Stimulated activated naive CD8-positive, alpha-beta T cell treated with anti-CD3 and anti-CD28 coated beads, Interleukin-15, amount 100 ng/mL, for 72 hours (primary cell): ENCODE measurements around the gene RHOG.

Source experiments
- ATAC-seq: fragments of 150-1000 bp; cut with Tn5 transposase; 2 replicates; pipeline ENCODE4 v1.10.0; 2021; ENCODE audit warnings: mild to moderate bottlenecking, moderate library complexity
- DNase-seq, 2 donors: peaks; one replicate each; pipeline ENCODE4 v3.0.0; 2021 to 2022
- H3K27ac Mint-ChIP-seq, 2 donors: one replicate each; pipeline ENCODE4 v1.8.0; 2022; ENCODE audit warnings: mild to moderate bottlenecking in 2 of 2, mixed read lengths in 2 of 2, moderate library complexity in 2 of 2
- H3K27me3 Mint-ChIP-seq: one replicate; pipeline ENCODE4 v1.8.0; 2022; ENCODE audit warnings: mixed read lengths
- H3K4me1 Mint-ChIP-seq: one replicate; pipeline ENCODE4 v1.8.0; 2022; ENCODE audit warnings: mild to moderate bottlenecking, mixed read lengths
- H3K4me3 Mint-ChIP-seq, 2 donors: one replicate each; pipeline ENCODE4 v1.8.0; 2022; ENCODE audit warnings: mild to moderate bottlenecking in 2 of 2, mixed read lengths in 2 of 2, moderate library complexity in 1 of 2
- H3K9me3 Mint-ChIP-seq, 2 donors: one replicate each; pipeline ENCODE4 v1.8.0; 2022; ENCODE audit warnings: mixed read lengths in 2 of 2

RHOG gene

DNA sequence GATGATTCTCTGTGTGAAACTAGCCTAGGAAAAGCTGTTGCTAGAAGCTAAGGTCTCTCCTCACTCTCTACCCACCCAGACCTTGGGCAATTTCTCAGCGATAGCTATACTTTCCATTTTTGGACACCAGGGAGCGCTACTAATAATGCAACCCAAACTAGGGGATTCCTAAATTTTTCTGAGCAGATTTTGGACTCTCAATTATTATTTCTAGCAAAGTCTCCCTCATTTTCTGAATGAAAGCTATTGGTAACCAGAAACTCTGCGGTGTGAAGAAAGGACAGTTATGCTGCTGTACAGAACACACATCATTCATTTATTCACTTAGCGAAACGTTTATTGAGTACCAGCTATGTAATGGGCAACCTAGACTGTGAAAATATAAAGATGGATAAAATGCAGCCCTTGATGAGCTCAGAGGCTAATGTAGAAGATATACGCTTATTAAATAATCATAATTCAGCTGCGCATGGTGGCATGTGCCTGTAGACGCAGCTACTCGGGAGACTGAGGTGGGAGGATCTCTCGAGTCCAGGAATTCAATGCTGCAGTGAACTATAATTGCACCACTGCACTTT lies 8.6 kb upstream of the RHOG start:
- Mint-ChIP-seq H3K4me3 (no peak overlapping the region), H3K4me1 (peaks cover 51% of the 10 kb centered on the region), H3K27ac (no peak overlapping the region), H3K27me3 (no peaks in the 10 kb centered on the region), H3K9me3 (no peaks in the 10 kb centered on the region)
- DNase-seq = peak; percentile 44 to 46
- peak; percentile 69 for ATAC-seq

- peaks cover 52% of the 10 kb centered on the region for H3K4me1 Mint-ChIP-seq
- no peaks in the 10 kb centered on the region for H3K9me3 Mint-ChIP-seq
- no peak overlapping the region for H3K4me3 Mint-ChIP-seq
- H3K27me3 Mint-ChIP-seq = no peaks in the 10 kb centered on the region
- ATAC-seq (no peak), DNase-seq (no peak)
- peak overlapping the region in 1 of 2 donors; percentile 28 for H3K27ac Mint-ChIP-seq
These were observed 4.9 kb upstream of the RHOG start for GRCh38 chr11:3845670-3846069.

- no peak for ATAC-seq
- Mint-ChIP-seq H3K4me3 (peak overlapping the region in 1 of 2 donors; percentile 17), H3K27me3 (no peaks in the 10 kb centered on the region), H3K4me1 (peaks cover 52% of the 10 kb centered on the region), H3K9me3 (no peaks in the 10 kb centered on the region), H3K27ac (peak overlapping the region in 1 of 2 donors; percentile 64)
- DNase-seq = no peak
These were observed 4.5 kb upstream of the RHOG start for GRCh38 chr11:3845246-3845645.

GRCh38 chr11:3843326-3843725 lies 2.6 kb upstream of the RHOG start:
- H3K4me1 Mint-ChIP-seq = peaks cover 55% of the 10 kb centered on the region
- H3K9me3 Mint-ChIP-seq = no peaks in the 10 kb centered on the region
- no peaks in the 10 kb centered on the region for H3K27me3 Mint-ChIP-seq
- ATAC-seq (no peak), DNase-seq (no peak)
- no peak overlapping the region for H3K4me3 Mint-ChIP-seq
- no peak overlapping the region for H3K27ac Mint-ChIP-seq

GRCh38 chr11:3841426-3842350 lies 929 bp upstream of the RHOG start:
- ATAC-seq (no peak), DNase-seq (peak; percentile 97 to 99)
- H3K27ac Mint-ChIP-seq = peak overlapping the region; percentile 93 to 98
- H3K9me3 Mint-ChIP-seq = no peaks in the 10 kb centered on the region
- H3K27me3 Mint-ChIP-seq = no peaks in the 10 kb centered on the region
- H3K4me1 Mint-ChIP-seq = peaks cover 69% of the 10 kb centered on the region
- H3K4me3 Mint-ChIP-seq = peak overlapping the region; percentile 87 to 95

DNA sequence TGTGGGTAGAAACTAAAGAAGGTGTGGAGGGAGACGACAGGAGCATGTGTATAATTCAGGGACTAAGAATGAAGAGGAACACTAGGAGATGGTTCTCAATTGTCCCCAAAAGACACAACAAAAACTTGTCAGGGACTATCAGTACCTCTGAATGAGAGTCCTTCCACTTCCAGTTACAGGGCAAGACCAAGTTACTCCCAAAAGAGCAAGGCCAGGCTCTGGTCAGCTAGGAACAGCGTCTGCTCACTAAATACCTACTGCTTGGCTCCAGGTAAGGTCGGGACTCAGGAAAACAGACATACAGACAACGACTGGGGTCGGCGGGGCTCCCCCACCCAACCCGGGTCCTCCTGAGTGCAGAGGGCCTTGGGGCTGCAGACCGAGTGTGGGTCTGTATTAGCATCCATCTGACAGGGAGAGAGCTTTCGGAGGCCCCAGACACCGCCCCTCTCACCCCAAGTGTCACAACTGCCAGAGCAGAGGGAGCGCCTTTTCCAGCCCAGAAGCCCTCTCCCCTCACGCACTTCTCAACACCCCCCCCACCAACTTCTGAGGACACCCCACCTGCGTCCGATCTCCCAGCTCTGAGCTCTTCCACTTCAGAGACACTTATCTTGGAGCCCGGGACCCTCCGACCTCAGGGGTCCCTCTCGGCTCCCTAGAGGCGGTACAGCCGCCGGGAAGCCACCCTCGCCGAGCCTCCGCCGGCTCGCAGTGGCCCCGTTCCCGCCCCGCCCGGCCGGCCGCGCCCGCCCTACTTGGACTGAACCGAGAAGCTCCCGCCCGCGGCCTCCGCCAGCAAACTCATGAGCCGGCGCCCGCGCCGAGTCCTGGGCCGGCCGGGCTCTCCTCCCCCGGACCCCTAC lies 522 bp downstream of the RHOG start:
- H3K9me3 Mint-ChIP-seq = no peaks in the 10 kb centered on the region
- no peaks in the 10 kb centered on the region for H3K27me3 Mint-ChIP-seq
- peaks cover 71% of the 10 kb centered on the region for H3K4me1 Mint-ChIP-seq
- peak; percentile 56 to 60 for DNase-seq
- ATAC-seq = peak; percentile 5
- H3K4me3 Mint-ChIP-seq = peak overlapping the region; percentile 83 to 95
- peak overlapping the region; percentile 88 to 93 for H3K27ac Mint-ChIP-seq

DNA sequence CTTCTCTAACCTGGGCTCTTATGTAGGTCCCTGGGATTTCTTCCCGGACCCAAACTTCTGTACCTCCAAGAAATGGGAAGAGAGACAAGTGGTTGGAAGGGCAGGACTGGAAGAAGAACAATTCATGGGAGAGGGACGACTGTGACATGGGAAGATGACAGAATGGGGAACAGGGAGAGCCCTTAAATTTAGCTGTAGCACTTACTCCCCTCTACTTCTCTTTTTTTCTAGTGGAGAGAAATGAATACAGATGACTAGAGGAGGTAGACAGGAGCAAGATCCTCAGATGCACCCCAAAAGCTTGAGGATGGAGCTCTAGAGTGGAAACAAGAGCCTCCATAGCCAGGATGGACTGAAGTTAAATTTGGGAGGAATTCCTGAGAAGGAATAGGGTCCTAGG lies 2.3 kb downstream of the RHOG start:
- Mint-ChIP-seq H3K27me3 (no peaks in the 10 kb centered on the region), H3K9me3 (no peaks in the 10 kb centered on the region), H3K4me3 (peak overlapping the region; percentile 83 to 95), H3K27ac (peak overlapping the region; percentile 72 to 79), H3K4me1 (peaks cover 74% of the 10 kb centered on the region)
- no peak for DNase-seq
- ATAC-seq = no peak

DNA sequence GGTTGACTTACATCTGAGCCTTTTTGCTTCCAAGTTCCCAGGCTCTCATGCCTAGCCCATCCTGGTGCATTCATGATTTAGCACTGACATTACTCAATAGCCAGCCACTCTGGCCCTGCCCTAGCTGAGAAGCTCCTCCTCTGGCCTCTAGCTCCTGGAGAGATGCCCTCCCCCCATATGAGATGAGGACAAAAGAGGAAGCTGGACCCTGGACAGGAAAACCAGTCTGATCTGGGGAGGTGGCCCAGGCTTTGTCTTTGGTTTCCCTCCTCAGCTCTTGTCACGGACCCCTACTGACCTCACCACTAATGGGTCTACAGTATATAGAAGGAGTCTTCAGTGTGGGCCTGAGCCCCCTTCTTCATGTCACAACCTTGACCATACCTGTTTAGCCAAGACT lies 3.0 kb downstream of the RHOG start:
- H3K27ac Mint-ChIP-seq = peak overlapping the region; percentile 72 to 79
- no peak for DNase-seq

GRCh38 chr11:3836903-3837302 lies 3.9 kb downstream of the RHOG start:
- peak overlapping the region; percentile 83 to 95 for H3K4me3 Mint-ChIP-seq
- H3K4me1 Mint-ChIP-seq = peaks cover 79% of the 10 kb centered on the region
- no peak for ATAC-seq
- H3K27me3 Mint-ChIP-seq = no peaks in the 10 kb centered on the region
- H3K27ac Mint-ChIP-seq = peak overlapping the region; percentile 72 to 73
- peak in 1 of 2 donors; percentile 45 for DNase-seq
- H3K9me3 Mint-ChIP-seq = no peaks in the 10 kb centered on the region

More for the DNA sequence above, 3.0 kb downstream of the RHOG start:
- ATAC-seq = no peak
- no peaks in the 10 kb centered on the region for H3K9me3 Mint-ChIP-seq
- H3K27me3 Mint-ChIP-seq = no peaks in the 10 kb centered on the region
- peak overlapping the region; percentile 83 to 95 for H3K4me3 Mint-ChIP-seq
- peaks cover 74% of the 10 kb centered on the region for H3K4me1 Mint-ChIP-seq

DNA sequence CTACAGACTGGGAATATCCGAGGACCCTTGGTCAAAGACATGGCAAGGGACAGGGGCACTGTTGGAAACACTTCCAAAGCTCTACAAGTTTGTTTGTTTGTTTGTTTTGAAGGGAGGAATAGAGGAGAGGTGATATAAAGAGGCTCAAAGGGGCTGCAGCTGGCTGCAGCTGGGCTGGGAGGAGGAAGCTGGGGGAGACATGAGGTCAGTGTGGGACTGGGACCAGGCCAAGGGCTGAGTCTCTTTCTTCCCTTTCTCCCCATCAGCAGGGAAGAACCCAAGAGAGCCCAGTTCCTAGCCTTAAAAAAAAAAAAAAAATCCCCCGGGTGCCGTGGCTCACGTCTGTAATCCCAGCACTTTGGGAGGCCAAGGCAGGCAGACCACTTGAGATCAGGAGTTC lies 5.0 kb downstream of the RHOG start:
- no peak for DNase-seq
- H3K9me3 Mint-ChIP-seq = no peaks in the 10 kb centered on the region
- ATAC-seq = no peak
- H3K4me1 Mint-ChIP-seq = peaks cover 84% of the 10 kb centered on the region
- peak overlapping the region; percentile 83 to 95 for H3K4me3 Mint-ChIP-seq
- no peaks in the 10 kb centered on the region for H3K27me3 Mint-ChIP-seq
- peak overlapping the region; percentile 91 to 94 for H3K27ac Mint-ChIP-seq

GRCh38 chr11:3834664-3835461 lies 5.9 kb downstream of the RHOG start:
- DNase-seq (peak in 1 of 2 donors; percentile 32), ATAC-seq (no peak)
- peak overlapping the region; percentile 91 to 94 for H3K27ac Mint-ChIP-seq
- peaks cover 92% of the 10 kb centered on the region for H3K4me1 Mint-ChIP-seq
- H3K27me3 Mint-ChIP-seq = no peaks in the 10 kb centered on the region
- H3K9me3 Mint-ChIP-seq = no peaks in the 10 kb centered on the region
- peak overlapping the region; percentile 83 to 95 for H3K4me3 Mint-ChIP-seq

DNA sequence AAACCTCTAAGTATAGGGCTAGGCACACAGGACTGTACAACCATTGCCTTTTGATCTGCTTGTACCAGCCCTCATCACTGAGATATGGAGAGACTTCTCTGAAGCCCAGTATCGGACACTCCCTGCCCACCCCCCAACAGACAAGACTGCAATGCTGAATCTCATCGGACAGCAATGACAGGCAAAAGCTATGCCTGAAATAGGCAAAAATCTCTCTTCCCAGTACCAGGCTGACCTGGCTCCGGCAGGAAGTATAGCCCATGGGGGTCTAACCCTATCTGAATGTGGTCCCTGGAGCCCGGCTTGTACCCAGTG lies 6.5 kb downstream of the RHOG start:
- no peak for DNase-seq
- Mint-ChIP-seq H3K4me3 (peak overlapping the region; percentile 83 to 95), H3K27me3 (no peaks in the 10 kb centered on the region), H3K9me3 (no peaks in the 10 kb centered on the region), H3K4me1 (peaks cover 90% of the 10 kb centered on the region), H3K27ac (peak overlapping the region; percentile 91 to 94)
- ATAC-seq = no peak

GRCh38 chr11:3833449-3833848 lies 7.3 kb downstream of the RHOG start:
- Mint-ChIP-seq H3K27me3 (no peaks in the 10 kb centered on the region), H3K4me1 (peaks cover 82% of the 10 kb centered on the region), H3K4me3 (peak overlapping the region; percentile 70 to 83), H3K9me3 (no peaks in the 10 kb centered on the region), H3K27ac (peak overlapping the region; percentile 86 to 94)
- ATAC-seq = no peak
- DNase-seq = no peak

- Mint-ChIP-seq H3K27ac (peak overlapping the region; percentile 27 to 86), H3K9me3 (no peaks in the 10 kb centered on the region), H3K4me3 (peak overlapping the region; percentile 70 to 83), H3K27me3 (no peaks in the 10 kb centered on the region), H3K4me1 (peaks cover 79% of the 10 kb centered on the region)
- no peak for DNase-seq
- no peak for ATAC-seq
These were observed 7.9 kb downstream of the RHOG start for GRCh38 chr11:3832816-3833215.
